Posterior cingulate gyrus (tissue), 11 donors: Measurements from ENCODE around the gene SLC5A12.
A peak's percentile ranks its signal among the peaks of the same experiment; 100 is the strongest.
"Not testable (repeated sequence)": the region's sequence is repeated elsewhere in the genome, so short reads cannot be mapped to it uniquely, and the experiment has no call there.

Source experiments
- DNase-seq, 10 donors: peaks; one replicate each; pipeline versions ENCODE4 v3.0.0 to v3.0.0-alpha.2; 2020 to 2021; ENCODE audit warnings: mixed read lengths in 3 of 10
- intact Hi-C: fragments of 100-400 bp; cut with DNase I; formaldehyde crosslinking; loops from one replicate; pipeline ENCODE4 v1.15.1; 2023

SLC5A12 gene

DNA sequence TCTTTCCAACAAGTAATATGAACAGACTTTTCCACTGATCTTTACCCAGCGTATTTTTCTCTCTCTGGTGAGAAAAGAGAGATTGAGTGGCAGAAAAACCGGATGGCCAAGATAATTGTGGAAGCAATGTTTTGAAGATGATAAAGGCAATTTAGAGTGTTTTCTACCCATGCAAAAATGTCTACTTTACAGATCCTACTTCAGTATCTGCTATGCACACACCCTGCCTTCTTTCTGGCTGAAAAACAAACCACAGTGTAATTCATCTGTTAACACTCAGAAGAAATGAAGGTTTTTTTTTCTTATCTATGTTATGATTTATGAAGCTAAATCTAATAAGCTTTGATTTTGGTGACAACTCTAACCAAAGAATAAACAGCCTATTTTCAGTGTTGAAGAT is 56.8 kb downstream of the SLC5A12 start:
- intact Hi-C loops, result no loop called here
- DNase-seq, result no peak

- DNase-seq, result no peak
- intact Hi-C loops, result no loop called here
Measured at GRCh38 chr11:26662916-26663315, 58.9 kb downstream of the SLC5A12 start.

DNA sequence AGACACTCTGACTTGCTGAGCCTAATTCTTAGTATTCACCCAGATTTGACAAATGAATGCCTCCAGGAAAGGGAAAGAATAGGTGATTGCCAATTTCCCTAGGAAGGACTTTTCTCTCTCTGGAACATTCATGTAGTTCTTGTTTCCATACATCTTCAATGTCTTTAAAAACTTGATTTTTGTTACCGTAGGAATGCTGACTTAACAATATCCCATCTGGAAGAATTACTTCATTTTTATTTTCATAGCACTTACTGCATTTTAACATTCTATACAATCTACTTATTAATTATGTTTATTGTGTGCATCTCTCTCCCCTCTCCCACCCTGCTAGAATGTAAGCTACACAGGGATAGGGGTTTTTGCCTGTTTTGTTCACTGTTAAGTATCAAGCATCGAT is 66.6 kb downstream of the SLC5A12 start:
- DNase-seq, result no peak
- intact Hi-C loops, result no loop called here

DNA sequence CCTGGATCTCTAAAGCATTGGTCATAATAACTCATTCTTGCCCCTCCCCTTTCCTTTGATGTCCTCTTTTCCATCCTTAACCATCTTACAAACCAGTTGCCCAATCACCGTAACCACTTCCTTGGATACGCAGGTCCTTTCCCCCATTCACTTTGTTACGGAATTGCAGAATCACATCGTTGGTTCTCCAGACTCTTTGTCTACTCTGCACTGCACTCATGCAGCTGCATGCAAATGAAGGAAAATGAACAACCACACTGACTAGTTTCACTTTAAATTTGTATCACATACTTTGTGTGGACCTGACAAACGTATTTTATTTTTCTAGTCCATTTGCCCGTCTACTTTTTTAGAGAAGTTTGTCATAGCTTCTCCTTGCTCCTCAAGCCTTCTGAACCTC is 69.9 kb downstream of the SLC5A12 start:
- intact Hi-C loops, result loop anchor here (5.0 kb wide), 1 partner anchor 355 kb away; no protein-coding TSS in a partner anchor
- DNase-seq, result no peak

DNA sequence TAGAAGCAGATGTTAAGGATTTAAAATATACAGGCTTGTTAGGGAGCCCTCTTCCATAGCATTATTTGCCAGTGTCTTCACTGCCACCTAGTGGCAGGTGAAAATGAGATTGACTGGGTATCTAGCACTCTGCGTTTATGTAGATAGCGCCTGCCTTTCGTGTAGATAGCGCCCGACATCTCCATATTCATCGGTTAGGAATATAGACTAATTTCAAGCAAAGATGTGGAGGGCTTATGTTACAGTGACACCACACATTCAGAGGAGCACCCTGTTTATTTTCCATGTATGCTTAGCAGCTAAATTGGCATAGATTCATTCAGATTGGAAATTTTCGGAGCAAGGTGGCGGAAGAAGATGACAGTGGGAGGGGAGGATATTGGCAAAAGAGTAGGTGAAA is 72.0 kb downstream of the SLC5A12 start:
- peak in 4 of 10 donors; percentile 11 to 57 (median 20) for DNase-seq
- intact Hi-C loops, result loop anchor here (5.0 kb wide), 1 partner anchor 353 kb away; no protein-coding TSS in a partner anchor

- intact Hi-C loops, result not testable (repeated sequence)
- peak in 1 of 10 donors; percentile 59 for DNase-seq
Measured at GRCh38 chr11:26643314-26643713, 78.5 kb downstream of the SLC5A12 start.

- no peak for DNase-seq
- intact Hi-C loops, result no loop called here
Measured at GRCh38 chr11:26632691-26633159, 89.1 kb downstream of the SLC5A12 start.

GRCh38 chr11:26626346-26626745 is 95.5 kb downstream of the SLC5A12 start:
- intact Hi-C loops, result no loop called here
- DNase-seq, result no peak

DNA sequence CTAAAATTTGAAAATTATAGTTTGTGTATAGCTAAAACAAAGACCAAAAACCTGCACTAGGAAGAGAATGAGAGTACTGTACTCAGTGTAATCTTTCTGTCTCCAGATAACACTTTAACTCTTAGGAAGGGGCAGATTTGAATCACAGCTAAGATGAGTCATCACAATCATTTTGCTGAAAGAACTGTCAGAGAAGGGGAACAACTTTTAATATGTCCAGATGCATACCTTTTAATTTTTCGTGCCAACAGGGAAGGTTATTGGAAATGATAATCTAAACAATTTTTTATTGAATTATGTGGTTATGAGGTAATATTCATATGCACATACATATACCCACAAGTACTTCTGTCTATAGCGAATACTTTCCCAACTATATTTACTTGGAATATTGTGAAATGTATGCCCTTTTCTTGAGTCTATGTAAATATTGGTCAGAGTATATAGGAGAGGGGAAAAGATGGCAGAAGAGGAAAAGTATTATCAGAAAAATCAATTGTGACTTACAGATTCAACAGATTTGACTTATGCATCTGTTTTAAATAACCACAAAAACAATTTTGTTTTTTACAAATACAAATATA is 98.7 kb downstream of the SLC5A12 start:
- no peak for DNase-seq
- intact Hi-C loops, result no loop called here

DNA sequence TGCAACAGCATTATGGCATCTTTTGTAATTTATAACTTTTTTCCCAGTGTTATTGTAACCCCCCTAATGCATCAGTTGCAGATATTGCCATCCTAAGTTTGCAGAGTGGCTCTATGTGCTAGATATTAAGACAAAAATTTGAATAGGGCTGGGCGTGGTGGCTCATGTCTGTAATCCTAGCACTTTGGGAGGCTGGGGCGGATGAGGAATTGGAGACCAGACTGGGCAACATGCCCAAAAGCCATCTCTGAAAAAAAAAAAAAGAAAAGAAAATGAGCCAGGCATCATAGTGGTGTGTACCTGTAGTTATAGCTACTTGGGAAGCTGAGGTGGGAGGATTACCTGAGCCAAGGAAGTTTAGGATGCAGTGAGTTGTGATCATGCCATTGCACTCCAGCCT is 99.7 kb downstream of the SLC5A12 start:
- intact Hi-C loops, result no loop called here
- DNase-seq, result no peak

GRCh38 chr11:26621132-26621531 is 100.7 kb downstream of the SLC5A12 start:
- DNase-seq, result no peak
- intact Hi-C loops, result no loop called here

DNA sequence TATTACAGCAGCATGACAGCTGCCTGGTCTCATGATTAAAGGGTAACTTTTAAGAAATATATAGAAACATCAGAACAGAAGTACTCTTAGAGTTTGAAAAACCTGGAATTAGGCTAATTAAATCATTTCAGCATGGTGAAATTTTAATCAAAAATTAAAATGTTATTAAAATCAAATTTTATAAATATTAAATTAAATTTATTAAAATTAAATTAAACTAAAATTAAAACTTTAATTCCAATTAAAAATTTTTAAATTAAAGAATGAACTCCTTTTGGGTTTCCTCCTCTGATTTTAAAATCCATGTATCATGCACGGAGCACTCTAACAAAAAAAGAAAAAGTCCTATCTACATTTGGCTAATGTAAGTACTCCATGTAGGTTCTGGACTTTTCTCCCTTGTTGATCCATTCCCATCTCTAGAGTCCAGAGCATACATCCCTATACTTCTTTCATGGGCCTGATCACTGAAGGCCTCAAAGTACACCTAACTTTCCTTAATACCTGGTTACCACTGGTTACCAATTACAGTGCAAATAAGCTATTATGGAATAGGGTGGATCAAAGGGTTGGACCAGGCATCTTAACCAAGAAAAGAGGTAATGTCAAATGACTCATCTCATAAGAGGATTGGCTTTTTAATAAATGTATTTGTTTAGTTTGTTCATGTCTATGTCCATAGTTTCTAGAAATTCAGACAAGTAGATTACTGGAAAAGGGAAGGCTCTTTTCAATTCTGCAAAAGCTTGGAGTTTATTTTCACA is 101.4 kb downstream of the SLC5A12 start:
- intact Hi-C loops, result no loop called here
- no peak for DNase-seq

DNA sequence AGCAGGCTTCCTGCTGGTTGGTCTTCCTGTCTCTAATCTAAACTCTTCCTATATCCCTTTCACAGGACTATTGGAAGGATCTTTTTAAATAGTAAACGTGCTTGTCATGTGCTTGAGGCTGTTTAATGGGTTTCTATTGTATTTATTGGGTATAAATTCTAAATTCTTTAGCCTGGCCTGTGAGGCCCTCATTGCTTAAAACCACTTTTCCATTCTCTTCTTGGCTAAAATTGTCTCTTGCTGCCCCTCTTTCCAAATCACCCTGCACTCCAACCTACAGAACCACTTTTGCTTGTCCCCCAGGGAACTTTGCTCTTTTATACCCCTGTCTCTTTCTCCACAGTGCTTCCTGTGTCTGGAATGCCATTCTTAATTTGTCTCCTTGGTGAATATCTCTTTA is 103.4 kb downstream of the SLC5A12 start:
- DNase-seq, result no peak
- intact Hi-C loops, result no loop called here
